HG02588 (cell line): ENCODE data around the gene PRDM2.

Source experiments
- ATAC-seq: cut with Tn5 transposase; IDR thresholded peaks from one replicate; pipeline ENCODE4 v1.9.1; 2021; ENCODE audit warnings: mild to moderate bottlenecking, moderate library complexity; ENCODE audit not compliant: unreplicated experiment

Gene PRDM2

DNA sequence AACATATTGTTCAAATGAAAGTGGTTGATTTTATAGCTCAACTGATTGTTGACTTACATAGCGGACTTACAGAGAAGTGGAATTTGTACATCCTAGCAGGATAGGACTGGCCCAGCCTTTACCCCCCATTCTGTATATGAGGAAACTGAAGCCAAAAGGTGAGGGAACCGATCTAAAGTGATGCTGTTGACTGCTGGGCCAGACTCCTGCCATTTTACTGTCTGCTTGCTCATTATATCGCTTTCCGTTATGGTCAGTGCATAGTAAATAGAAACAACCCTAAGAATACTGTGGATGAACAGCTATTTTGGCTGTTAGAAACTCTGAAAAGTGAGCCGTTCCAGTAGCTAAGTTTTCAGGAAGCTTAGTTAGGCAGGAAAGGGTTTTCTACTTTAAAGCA is 31.9 kb downstream of the PRDM2 start:
- no peak for ATAC-seq

DNA sequence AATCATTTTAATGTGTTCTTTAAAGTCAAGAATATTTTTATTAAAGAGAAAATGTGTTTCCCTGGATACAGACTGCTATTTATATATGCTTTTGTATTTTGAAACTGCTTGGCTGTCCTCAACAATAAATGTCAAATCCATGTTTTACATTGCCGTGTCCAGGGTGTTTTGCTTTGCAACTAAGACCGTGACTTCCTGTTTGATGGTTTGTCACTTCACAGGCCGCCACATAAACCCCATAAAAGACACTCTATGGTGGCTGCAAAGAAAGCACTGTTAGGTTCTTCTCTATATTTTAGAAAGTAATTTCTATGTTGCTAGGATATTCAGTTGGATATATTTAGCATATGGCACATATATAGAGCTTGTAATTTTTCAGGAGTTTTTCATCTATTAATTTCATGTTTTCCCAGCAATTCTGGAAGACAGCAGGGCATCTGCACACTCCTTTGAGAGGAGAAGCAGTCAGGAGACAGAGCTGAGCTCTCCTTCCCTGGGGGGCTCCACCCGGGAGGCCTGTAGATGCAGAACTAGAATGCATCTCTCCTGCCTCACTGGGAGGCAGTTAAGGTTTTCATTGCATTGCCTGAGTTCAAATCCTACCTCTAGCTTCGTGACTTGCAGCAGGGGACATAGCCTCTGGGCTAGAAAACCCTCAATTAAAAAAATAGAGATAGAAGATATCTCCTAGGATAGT is 33.1 kb downstream of the PRDM2 start:
- no peak for ATAC-seq

DNA sequence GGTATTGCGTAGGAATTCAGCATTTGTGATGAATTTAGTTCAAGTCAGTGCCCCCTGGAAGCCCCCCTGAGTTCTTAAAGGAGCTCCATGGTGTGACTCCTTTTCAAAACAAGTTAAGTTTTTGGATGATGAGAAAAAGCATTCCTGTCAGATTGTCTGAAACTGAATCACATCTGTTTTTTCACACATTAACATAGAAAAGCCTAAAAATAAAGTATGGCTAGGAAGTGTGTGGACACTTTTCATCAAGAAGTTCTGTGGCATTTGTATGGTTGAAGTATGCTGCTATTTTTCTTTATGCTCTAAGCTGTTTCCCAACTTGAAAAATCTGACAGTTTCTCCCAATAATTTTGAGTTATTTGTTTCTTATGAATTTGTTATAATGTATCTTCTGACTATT is 33.7 kb downstream of the PRDM2 start:
- ATAC-seq = no peak

DNA sequence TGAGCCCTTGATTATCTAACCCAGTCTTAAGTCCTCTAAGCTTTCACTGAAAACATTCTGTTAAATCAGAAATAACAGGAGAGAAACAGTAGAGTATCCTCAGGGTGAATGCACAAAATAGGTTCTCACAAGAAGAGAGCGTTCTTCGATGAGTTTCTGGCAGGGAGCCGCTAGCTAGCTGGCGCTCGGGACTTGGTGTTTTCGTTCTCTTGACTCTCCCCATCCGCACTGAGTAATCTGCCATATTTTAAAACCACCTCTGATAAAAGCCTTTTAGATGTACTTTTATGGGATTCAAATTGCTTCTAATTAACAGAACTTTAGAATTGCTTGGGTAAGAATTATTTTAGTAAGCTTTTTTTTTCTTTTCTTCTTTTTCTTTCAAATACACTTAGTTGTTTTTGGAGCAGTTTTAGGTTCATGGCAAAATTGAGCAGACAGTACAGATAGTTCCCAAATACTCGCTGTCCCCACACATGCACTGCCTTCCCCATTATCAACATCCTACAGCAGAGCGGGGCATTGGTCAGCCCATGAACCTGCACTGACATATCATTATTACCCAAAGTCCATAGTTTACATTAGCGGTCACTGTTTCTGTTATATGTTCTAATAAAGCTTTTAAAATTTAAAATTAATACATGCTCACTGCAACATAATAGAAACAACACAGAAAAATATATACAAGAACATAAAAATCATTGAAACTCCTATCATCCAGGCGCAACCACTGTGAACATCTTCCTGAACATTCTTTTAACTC is 35.4 kb downstream of the PRDM2 start:
- no peak for ATAC-seq

DNA sequence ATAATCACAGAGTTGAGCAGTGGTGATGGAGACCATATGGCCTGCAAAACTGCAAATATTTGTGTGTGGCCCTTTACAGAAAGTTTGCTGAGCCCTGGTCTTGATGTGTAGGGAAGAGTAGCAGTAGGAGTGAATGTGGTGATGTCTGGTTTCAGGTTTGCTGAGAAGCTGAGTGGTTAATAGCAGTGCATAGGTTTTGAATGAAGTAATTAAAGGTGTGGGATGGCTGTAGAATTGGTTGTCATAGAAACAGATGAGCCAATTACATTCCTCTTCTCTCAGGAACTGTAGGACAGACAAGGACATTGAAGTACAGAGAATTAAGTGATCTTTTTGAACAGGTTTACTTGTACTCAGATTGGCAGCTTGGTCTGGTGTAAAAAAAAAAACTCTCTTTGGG is 37.4 kb downstream of the PRDM2 start:
- no peak for ATAC-seq

DNA sequence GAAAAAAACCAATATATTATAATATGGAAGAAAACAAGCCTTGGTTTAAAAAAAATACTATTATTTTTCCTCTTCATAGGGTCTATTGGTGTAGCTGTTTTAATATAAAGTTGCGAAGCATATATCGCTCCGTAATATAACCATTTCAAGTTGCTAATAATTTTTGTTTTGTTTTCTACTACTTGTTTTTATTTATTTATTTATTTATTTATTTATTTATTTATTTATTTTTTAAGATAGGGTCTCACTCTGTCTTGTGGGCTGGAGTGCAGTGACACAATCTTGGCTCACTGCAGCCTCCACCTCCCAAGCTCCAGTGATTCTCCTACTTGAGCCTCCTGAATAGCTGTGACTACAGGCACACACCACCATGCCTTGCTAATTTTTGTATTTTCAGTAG is 46.4 kb downstream of the PRDM2 start:
- ATAC-seq = no peak

DNA sequence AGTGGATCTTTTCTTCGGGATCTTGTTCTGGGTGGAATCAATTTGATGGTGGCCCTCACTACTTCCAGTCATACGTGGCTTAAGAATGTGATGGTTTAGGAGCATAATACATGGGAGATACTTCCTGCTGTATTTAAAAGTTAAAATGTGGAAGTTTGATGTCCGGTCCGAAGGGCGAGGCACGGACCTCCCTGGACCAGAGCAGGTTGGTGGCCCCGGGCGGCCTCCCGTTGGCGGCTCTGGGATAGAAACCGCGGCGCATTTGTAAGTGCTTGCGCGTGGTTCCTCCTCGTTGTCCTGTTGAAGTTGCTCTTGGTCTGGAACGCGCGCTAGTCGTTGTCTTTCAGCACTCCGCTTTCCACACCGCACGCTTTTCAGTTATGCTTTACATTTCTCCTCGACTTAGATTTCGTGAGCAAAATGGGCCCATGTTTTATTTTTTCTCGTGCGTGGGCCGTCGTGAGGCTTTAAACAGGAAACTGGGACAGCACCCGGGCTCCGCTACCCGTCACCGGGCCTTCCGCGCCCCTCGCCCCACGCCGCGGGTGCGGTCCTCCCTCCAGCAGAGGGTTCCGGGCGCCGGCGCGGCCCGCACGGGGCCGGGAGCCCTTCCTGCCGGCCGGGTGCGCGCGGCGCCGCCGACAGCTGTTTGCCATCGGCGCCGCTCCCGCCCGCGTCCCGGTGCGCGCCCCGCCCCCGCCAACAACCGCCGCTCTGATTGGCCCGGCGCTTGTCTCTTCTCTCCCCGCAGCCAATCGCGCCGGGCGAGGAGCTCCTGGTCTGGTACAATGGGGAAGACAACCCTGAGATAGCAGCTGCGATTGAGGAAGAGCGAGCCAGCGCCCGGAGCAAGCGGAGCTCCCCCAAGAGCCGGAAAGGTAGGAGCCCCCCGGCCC is 48.9 kb downstream of the PRDM2 start:
- ATAC-seq = peak; percentile 75

DNA sequence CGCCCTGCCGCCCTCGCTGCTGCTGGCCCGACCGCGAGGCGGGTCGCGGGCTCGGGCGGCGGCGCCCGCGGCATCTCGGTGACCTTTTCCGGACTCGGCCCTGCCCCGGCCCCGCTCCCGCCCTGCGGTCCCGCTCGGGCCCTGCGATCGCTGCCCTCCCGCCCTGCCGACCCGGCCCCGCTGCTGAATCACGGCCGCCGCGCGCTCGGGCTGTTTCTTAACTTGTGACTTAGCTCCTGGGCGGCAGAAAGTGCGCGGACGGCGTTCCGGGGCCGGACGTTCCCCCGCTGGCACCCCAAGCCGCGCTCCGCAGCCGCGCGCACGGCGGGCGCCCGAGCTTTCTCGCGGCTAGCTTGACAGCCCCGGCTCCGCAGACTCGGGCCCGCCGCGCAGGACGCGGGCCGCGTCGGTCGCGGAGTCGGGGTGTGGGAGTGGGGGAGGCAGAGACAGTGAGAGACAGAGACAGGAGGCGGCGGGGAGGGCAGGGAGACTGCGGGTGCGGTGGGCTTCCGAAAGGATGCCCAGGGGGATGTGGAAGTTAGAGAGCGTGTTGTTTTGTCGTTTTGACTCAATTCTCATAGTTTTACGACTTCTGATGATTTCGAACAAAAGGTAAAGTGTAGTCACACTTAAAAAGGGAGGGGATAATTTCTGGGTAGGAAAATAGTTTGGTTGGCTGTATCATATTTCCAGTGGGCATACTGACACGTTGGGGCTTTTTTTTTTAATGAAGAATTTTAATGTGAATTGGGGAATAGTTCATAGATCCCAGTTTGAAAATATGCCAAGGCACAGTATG is 49.8 kb downstream of the PRDM2 start:
- peak; percentile 24 for ATAC-seq

DNA sequence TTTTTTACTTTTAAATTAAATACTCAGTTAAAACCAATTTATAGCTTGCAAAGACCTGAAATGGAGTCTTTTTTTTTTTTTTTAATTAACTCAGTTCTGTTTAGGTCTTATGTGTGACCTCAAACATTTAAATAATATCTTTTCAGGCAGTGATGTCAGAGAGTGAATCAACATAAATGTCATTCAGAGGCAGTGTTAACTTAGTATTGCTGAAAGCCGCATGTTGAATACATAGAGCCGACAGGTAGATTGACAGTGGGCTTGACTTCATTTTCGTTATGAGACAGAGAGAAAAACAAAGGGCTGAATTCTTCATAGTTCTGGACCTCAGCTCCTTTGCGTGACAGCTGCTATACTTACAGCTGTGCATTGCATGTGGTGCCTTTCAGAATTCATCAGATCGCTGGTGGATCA is 51.5 kb downstream of the PRDM2 start:
- no peak for ATAC-seq

DNA sequence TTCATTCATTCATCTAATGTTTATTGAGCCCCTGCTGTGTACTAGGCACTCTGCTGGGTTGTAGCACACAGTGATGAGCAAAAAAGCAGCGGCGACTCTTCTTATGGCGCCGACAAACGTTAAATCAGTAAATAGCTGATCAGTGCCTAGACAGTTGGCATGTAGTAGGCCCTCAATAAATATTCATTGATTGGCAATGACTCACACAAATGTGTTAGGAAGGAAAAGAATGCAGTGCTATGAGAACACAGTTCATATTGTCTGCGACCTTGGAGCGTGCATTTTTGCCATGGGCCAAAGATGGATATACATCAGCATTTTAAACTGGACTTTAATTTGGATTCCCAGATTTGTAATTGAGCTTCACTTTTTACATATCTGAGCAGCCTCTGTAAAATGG is 52.0 kb downstream of the PRDM2 start:
- no peak for ATAC-seq

DNA sequence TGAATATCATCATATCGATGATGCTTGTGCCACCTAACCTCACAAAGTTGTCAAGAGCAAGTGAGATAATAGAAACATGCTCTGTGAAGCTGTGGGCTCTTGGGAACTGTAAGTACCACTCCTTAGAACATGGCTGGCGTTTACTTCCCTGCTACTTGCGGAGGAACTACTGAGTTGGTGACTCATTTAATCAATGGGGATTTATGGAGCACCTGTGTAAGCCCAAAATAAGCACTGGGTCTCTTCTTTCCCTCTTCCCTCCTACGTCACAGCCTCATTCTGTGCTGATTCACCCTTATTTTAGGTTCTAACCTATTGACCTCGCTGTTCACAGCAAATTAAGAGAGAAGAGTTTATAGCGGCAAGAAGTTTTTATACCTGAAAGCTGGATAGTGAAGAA is 52.9 kb downstream of the PRDM2 start:
- no peak for ATAC-seq

DNA sequence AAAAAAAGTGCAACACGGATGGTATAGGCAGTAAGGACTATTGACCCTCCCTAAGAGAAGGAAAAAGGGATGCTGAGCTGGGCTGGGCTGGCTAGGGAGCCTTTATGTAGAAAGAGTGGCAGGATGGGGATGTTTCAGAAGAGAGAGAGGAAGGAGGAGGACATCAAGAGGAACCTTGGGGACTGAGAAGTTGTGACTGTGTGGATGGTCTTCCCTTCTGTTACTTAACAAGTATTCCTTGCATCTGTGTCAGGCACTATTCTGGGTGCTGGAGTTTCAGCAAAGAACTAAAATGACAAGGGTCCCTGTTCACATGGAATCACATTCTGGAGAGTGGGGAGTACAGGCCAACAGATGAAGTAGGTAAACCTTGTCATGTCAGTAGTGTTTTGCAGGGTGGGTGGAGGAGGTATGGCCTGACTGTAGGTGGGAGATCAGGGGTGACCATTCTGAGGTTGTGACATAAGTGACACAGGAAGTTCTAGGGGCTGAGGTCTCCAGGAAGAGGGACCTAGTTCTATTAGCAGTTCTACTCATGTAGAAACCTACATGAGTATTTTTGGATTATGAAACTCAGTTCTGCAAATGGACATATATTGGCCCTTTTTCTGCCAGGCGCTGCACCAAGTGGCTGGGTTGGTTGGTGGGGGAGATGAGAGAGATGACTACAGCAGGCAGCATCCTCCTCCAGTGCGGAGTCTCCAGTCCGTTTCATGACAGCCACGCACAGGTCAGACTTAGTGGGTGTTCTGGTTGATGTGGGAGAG is 53.8 kb downstream of the PRDM2 start:
- ATAC-seq = peak; percentile 30

DNA sequence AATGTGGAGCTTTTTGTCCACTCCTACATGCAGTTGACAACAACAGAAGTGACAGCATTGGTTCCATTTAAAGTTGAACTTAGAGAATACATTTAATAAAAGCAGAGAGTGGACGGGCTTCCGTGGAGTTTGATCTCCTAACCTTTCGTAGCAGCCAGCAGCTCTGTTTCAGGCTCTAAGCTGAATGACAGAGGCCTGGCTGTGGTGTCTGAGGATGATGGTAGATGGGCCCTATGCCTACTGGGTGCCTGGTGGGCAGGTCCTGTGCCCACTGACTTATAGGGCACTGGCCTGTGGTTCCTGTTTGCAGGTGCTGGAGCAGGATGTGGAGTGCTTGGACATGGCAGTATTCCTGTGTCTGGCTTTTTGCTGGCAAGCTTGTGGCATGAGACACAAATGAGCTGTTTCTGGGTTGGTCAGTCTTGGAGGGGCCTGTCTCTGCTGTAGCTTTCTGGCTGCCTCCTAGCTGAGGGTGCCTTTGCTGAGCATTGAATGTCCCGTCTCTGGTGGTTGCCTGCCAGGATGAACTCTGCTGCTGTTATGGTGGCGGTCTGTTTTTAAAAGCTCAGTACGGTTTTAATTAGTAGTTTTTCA is 54.6 kb downstream of the PRDM2 start:
- ATAC-seq = no peak

DNA sequence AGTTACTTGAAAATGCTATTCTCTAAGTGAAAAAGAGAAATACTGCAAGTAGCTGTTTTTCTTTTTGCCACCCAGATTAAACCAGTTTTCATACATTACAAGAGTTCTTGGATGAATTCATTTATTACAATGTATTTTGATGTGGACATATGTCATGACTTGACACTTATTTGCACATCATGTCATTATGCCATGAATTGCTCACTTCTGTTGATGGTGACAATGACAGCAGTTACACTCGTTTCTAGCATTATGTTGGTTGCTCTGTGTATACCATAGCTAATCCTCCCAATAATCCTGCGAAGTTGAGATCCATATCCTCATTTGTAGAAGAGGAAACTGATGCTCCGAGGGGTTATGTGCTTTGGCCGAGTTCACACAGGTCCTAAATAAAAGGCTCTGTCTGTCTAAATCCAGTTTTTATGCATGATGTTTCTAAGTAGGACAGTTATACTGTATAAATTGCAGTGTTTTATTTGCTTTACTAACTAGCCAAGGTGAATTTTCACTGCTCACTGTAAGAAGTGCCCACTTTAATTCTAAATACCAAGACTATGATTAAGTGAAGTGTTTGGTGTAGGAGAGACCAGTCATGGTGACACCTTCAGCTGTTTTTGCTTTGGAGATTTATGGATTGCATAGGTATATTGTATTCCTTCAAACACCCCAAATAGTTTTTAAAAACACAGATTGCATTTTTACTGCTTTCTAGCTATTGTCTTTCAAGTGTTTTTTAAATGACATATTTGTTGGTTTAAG is 56.7 kb downstream of the PRDM2 start:
- no peak for ATAC-seq

DNA sequence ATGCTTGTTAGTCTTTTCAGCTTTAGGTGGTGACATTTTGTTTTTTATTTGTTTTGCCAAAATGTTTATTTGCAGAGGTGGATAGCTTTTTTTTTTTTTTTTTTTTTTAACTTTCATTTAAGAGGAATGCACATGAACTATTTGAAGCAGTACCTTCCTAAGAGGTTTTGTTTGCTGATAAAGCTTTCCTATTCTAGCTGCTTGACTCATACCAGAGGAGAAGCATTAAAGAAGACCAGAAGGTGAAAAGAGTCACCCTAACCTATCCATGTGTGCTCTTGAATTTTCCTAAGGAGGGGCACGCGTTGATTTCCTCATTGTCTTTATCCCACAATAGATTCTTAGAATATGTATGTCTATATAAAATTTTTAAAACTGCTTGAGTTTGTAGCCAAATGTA is 57.7 kb downstream of the PRDM2 start:
- ATAC-seq = no peak

DNA sequence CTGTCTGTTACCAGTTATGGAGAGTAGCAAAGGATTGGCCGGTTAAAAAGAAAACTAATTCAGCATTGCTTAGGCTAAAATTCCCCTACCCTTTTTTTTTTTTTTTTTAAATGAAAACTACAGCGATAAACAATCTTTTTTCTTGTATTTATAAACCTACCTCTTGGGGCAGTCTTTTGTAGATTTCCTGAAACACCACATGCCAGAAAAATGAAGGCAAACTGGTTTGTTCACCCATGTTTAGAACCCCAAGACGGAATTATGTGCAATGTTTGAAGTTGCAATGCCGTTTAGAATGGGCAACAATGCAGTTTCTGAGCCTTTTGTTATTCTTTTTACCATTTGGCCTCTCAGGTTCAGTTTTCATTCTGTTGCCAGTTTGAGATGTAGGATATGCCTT is 59.1 kb downstream of the PRDM2 start:
- no peak for ATAC-seq

DNA sequence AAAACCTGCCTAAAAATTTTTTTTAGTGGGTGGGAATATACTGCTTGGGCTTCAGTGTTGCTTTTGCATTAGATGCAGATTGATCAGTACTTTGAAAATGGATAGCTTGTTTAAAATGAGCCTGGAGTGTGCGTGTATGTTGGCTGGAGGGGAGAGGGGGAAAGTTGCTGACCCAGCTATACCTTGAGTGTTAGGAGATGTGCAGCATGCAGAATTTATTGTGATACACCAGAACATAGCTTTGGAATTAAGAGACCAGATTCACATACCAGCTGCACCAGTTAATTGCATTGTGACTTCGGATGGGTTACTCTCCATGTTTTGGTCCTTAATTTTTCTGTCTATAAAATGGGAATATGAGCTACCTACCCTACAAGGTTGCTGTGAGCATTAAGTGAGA is 60.4 kb downstream of the PRDM2 start:
- no peak for ATAC-seq

DNA sequence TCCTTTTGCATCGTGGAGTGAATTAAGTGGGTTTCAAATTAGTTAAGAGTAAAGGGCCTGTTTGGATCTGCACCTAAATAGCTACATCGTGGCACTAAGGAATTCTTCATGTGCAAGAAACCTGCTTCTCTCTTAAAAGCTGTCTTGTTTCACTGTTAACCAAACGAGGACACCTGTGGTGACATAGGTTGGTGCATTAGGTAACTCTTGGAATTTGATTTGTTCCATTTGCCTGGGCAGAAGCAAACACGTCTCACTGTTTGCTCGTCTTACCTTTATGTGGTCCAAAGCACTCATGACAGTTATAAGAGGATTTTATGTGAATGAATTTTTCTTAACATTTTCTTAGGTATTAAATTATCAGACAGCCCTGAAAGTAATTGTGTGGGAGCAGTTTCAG is 60.9 kb downstream of the PRDM2 start:
- ATAC-seq = no peak

DNA sequence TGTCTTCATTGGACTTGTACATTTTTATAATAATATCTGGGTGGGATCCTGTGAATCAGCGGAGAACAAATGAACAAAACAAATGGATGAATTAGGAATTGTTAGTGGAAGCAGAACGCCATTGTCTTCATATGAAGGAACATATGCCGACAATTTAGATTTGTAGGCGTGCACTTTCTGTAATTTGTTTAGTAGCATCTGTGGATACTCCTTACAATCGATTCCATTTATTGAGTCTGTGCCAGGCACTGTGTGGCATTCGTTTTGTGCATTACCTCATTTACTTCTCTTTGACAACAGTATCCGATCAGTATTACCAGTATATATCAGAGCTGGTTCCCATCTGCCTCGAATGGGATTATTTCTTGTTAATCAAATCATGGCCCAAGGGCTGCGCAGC is 61.9 kb downstream of the PRDM2 start:
- no peak for ATAC-seq
